H9 (cell line): ENCODE data around the gene RB1. TPM values are rescaled to one million over a fixed set of nuclear protein-coding genes. Genes with fewer than 3 reads are reported as not detected.

ENCODE experiments used
- DNase-seq: peaks from one replicate; pipeline ENCODE4 v3.0.0-alpha.2; 2017
- H2AFZ ChIP-seq: one replicate; pipeline ENCODE4 v1.6.1; 2013; ENCODE audit warnings: mild to moderate bottlenecking, low read length, control low read depth, moderate library complexity
- H2AK5ac ChIP-seq: 2 replicates; pipeline ENCODE4 v1.6.1; 2013; ENCODE audit warnings: low read length, control low read depth, mixed read lengths; ENCODE audit not compliant: insufficient read length
- H2BK120ac ChIP-seq: one replicate; pipeline ENCODE4 v1.6.1; 2013; ENCODE audit warnings: low read depth, mild to moderate bottlenecking, low read length, control low read depth, inconsistent platforms; ENCODE audit not compliant: poor library complexity, severe bottlenecking
- H2BK12ac ChIP-seq: 2 replicates; pipeline ENCODE4 v1.6.1; 2013; ENCODE audit warnings: low read length, control low read depth, mixed read lengths, low read depth; ENCODE audit not compliant: insufficient read length
- H2BK15ac ChIP-seq: 2 replicates; pipeline ENCODE4 v1.6.1; 2013; ENCODE audit warnings: low read depth, low read length, control low read depth
- H2BK20ac ChIP-seq: one replicate; pipeline ENCODE4 v1.6.1; 2013; ENCODE audit warnings: low read depth, mild to moderate bottlenecking, low read length, control low read depth, inconsistent platforms; ENCODE audit not compliant: poor library complexity, severe bottlenecking
- H2BK5ac ChIP-seq: 2 replicates; pipeline ENCODE4 v1.6.1; 2013; ENCODE audit warnings: low read length, control low read depth, mixed read lengths; ENCODE audit not compliant: insufficient read length
- H3K14ac ChIP-seq: 2 replicates; pipeline ENCODE4 v1.6.1; 2013; ENCODE audit warnings: low read length, control low read depth; ENCODE audit not compliant: insufficient read depth
- H3K18ac ChIP-seq: 2 replicates; pipeline ENCODE4 v1.6.1; 2013; ENCODE audit warnings: low read depth, mild to moderate bottlenecking, mixed read lengths, low read length, control low read depth; ENCODE audit not compliant: insufficient read length
- H3K23ac ChIP-seq: 2 replicates; pipeline ENCODE4 v1.6.1; 2013; ENCODE audit warnings: low read length, control low read depth, mixed read lengths, low read depth; ENCODE audit not compliant: insufficient read length
- H3K23me2 ChIP-seq: 2 replicates; pipeline ENCODE4 v1.6.1; 2013; ENCODE audit warnings: low read depth, mild to moderate bottlenecking, mixed read lengths, low read length, control low read depth; ENCODE audit not compliant: insufficient read length, poor library complexity, severe bottlenecking
- H3K27ac ChIP-seq: 2 replicates; pipeline ENCODE4 v1.5.1; 2013; ENCODE audit warnings: low read length, control low read depth, mixed read lengths, low read depth; ENCODE audit not compliant: insufficient read length
- H3K27me3 ChIP-seq: 2 replicates; pipeline ENCODE4 v1.6.1; 2013; ENCODE audit warnings: low read length, control low read depth, inconsistent platforms; ENCODE audit not compliant: insufficient read depth
- H3K4ac ChIP-seq: 2 replicates; pipeline ENCODE4 v1.6.1; 2013; ENCODE audit warnings: low read depth, mild to moderate bottlenecking, control low read depth, inconsistent platforms, low read length, moderate library complexity
- H3K4me1 ChIP-seq: 2 replicates; pipeline ENCODE4 v1.6.1; 2013; ENCODE audit warnings: low read length, control low read depth, inconsistent platforms; ENCODE audit not compliant: insufficient read depth
- H3K4me2 ChIP-seq: 2 replicates; pipeline ENCODE4 v1.6.1; 2013; ENCODE audit warnings: low read length, control low read depth, mixed read lengths; ENCODE audit not compliant: insufficient read length, insufficient read depth
- H3K56ac ChIP-seq: 2 replicates; pipeline ENCODE4 v1.6.1; 2013; ENCODE audit warnings: low read depth, mild to moderate bottlenecking, mixed read lengths, low read length, control low read depth; ENCODE audit not compliant: insufficient read length
- H3K79me1 ChIP-seq: 2 replicates; pipeline ENCODE4 v1.6.1; 2013; ENCODE audit warnings: low read depth, mild to moderate bottlenecking, moderate library complexity, low read length, control low read depth, inconsistent platforms; ENCODE audit not compliant: insufficient read depth, poor library complexity, severe bottlenecking
- H3K79me2 ChIP-seq: 2 replicates; pipeline ENCODE4 v1.6.1; 2013; ENCODE audit warnings: low read length, control low read depth, inconsistent platforms; ENCODE audit not compliant: insufficient read depth
- H3K9ac ChIP-seq: 2 replicates; pipeline ENCODE4 v1.6.1; 2013; ENCODE audit warnings: low read length, control low read depth, mixed read lengths; ENCODE audit not compliant: insufficient read length; ENCODE audit errors: extremely low read depth
- H3K9me3 ChIP-seq: one replicate; pipeline ENCODE4 v1.6.1; 2013; ENCODE audit warnings: low read depth, low read length, inconsistent platforms; ENCODE audit not compliant: control insufficient read depth
- H3T11ph ChIP-seq: one replicate; pipeline ENCODE4 v1.6.1; 2013; ENCODE audit warnings: mild to moderate bottlenecking, low read length, control low read depth, inconsistent platforms
- H4K20me1 ChIP-seq: one replicate; pipeline ENCODE4 v1.6.1; 2013; ENCODE audit not compliant: control insufficient read depth, insufficient read length, insufficient read depth
- H4K5ac ChIP-seq: 2 replicates; pipeline ENCODE4 v1.6.1; 2013; ENCODE audit warnings: low read depth, mild to moderate bottlenecking, mixed read lengths, low read length, control low read depth; ENCODE audit not compliant: insufficient read length
- H4K8ac ChIP-seq: replicated peaks from 2 replicates; pipeline ENCODE4 v1.6.1; 2013; ENCODE audit warnings: low read length, control low read depth, mixed read lengths, low read depth; ENCODE audit not compliant: insufficient read length
- H4K91ac ChIP-seq: 2 replicates; pipeline ENCODE4 v1.6.1; 2013; ENCODE audit warnings: low read depth, mild to moderate bottlenecking, moderate library complexity, mixed read lengths, low read length, control low read depth; ENCODE audit not compliant: insufficient read length
- H3K27ac Mint-ChIP-seq, 3 experiments: 2 replicates in 2 of 3; 3 replicates in 1 of 3; pipeline ENCODE4 v1.8.0; 2020 to 2021; ENCODE audit warnings: mixed read lengths in 3 of 3, mild to moderate bottlenecking in 1 of 3, moderate library complexity in 1 of 3
- H3K27me3 Mint-ChIP-seq: 2 replicates; pipeline ENCODE4 v1.8.0; 2021; ENCODE audit warnings: low read depth, mild to moderate bottlenecking, moderate library complexity, mixed read lengths
- H3K36me3 Mint-ChIP-seq, 3 experiments: 2 replicates in 2 of 3; 3 replicates in 1 of 3; pipeline ENCODE4 v1.8.0; 2020 to 2021; ENCODE audit warnings: low read depth in 3 of 3, mixed read lengths in 3 of 3; ENCODE audit not compliant: insufficient read depth in 1 of 3
- H3K4me1 Mint-ChIP-seq, 2 experiments: 2 replicates each; pipeline ENCODE4 v1.8.0; 2020; ENCODE audit warnings: mixed read lengths in 2 of 2
- H3K4me3 Mint-ChIP-seq, 2 experiments: 2 replicates in 1 of 2; 3 replicates in 1 of 2; pipeline ENCODE4 v1.8.0; 2020 to 2021; ENCODE audit warnings: mild to moderate bottlenecking in 2 of 2, mixed read lengths in 2 of 2, moderate library complexity in 1 of 2
- H3K9me3 Mint-ChIP-seq, 2 experiments: 2 replicates in 1 of 2; 3 replicates in 1 of 2; pipeline ENCODE4 v1.8.0; 2020; ENCODE audit warnings: mild to moderate bottlenecking in 2 of 2, mixed read lengths in 2 of 2, moderate library complexity in 1 of 2
- WGBS: extraction: QIAGEN DNeasy Blood & Tissue Kit; methylation state at CpG from one replicate; pipeline ENCODE4 v1.1.7; 2013; ENCODE audit warnings: missing lambda C conversion rate, low lambda C conversion rate, mixed read lengths; ENCODE audit not compliant: insufficient read length; ENCODE audit errors: extremely low coverage; 5-methylcytosine and 5-hydroxymethylcytosine counted together
- total RNA-seq: library from RNA; stranded (reverse); gene quantifications from 2 replicates; pipeline ENCODE4 v1.2.1, GENCODE V29; 2021
- TF ChIP-seq, protein P1 (sequence below): fragments of 200-600 bp; sonication (generic); conservative IDR thresholded peaks from 3 replicates; pipeline ENCODE4 v1.8.0; 2021; ENCODE audit warnings: antibody characterized with exemption, mild to moderate bottlenecking

Gene RB1
- total RNA-seq, 1 experiment from 2014 or later, result 20.5 TPM

DNA sequence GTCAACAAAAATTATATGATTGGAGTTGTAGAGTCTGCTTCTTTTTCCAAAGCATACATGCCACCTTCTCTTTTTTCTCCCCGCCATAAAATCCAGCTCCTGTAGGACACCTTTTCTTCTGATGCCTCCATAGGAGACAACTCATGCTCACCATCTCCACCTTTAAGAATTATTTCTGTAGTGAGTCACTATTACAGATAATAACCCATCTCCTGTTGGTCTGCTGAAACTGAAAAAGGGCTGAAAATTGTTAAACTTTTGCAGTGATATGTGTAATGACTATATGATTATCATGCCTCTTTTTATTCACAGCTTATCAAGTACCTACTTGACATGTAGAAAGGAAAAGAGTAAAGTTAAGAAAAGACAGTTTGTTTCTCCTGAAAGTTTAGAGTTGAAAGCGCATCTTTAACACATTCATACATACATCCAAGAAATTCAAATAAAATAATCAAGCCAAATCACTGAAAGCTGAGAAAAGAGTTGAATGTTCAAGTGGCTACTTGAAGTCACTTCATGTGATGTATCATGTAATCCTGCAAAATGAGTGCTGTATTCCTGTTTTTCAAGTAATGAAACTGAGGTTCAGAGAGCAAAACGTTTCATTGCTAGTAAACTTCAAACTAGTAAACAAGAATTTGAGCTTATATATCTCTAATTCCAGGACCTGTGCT lies 144.9 kb downstream of the RB1 start:
- Histone ChIP-seq H2BK5ac (no peak overlapping the region), H3K4me1 (no peaks in the 10 kb centered on the region), H2BK120ac (no peak overlapping the region), H2AFZ (no peak overlapping the region), H3K56ac (no peak overlapping the region), H3K9me3 (no peaks in the 10 kb centered on the region), H3T11ph (no peak overlapping the region), H3K79me1 (no peaks in the 10 kb centered on the region), H3K27ac (no peak overlapping the region), H3K18ac (no peak overlapping the region), H2BK12ac (no peak overlapping the region), H3K14ac (no peak overlapping the region), H2BK20ac (no peak overlapping the region), H2AK5ac (no peak overlapping the region), H4K20me1 (no peaks in the 10 kb centered on the region), H3K9ac (no peak overlapping the region), H3K23me2 (no peaks in the 10 kb centered on the region), H4K5ac (no peak overlapping the region), H4K91ac (no peak overlapping the region), H3K4me2 (no peak overlapping the region), H3K79me2 (no peaks in the 10 kb centered on the region), H3K23ac (no peak overlapping the region), H2BK15ac (no peak overlapping the region), H3K4ac (no peak overlapping the region), H3K27me3 (no peaks in the 10 kb centered on the region), H4K8ac (no peak overlapping the region)
- peaks cover 0 to 8% (median 3%) of the 10 kb centered on the region in 3 experiments; a peak in 4 of 7 replicates for H3K36me3 Mint-ChIP-seq
- TF ChIP-seq, protein P1, sequence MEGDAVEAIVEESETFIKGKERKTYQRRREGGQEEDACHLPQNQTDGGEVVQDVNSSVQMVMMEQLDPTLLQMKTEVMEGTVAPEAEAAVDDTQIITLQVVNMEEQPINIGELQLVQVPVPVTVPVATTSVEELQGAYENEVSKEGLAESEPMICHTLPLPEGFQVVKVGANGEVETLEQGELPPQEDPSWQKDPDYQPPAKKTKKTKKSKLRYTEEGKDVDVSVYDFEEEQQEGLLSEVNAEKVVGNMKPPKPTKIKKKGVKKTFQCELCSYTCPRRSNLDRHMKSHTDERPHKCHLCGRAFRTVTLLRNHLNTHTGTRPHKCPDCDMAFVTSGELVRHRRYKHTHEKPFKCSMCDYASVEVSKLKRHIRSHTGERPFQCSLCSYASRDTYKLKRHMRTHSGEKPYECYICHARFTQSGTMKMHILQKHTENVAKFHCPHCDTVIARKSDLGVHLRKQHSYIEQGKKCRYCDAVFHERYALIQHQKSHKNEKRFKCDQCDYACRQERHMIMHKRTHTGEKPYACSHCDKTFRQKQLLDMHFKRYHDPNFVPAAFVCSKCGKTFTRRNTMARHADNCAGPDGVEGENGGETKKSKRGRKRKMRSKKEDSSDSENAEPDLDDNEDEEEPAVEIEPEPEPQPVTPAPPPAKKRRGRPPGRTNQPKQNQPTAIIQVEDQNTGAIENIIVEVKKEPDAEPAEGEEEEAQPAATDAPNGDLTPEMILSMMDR, result no peak
- peaks cover 0 to 3% of the 10 kb centered on the region in 2 experiments; a peak in 2 of 5 replicates for H3K9me3 Mint-ChIP-seq
- no CpG with 5 or more reads among the region's 3 CpGs for WGBS
- DNase-seq, result no peak
- H3K4me3 Mint-ChIP-seq, result no peak overlapping the region
- H3K4me1 Mint-ChIP-seq, result peaks cover 3 to 4% of the 10 kb centered on the region in 2 experiments
- no peaks in the 10 kb centered on the region; the same call in 1 of the 2 replicates for H3K27me3 Mint-ChIP-seq
- H3K27ac Mint-ChIP-seq, result no peak overlapping the region
